IPS DF 4.7 (cell line): ENCODE measurements around the gene ZP1.

Experiments used
- DNase-seq: peaks from one replicate; pipeline ENCODE4 v3.0.0-alpha.2; 2013; ENCODE audit warnings: low spot score; ENCODE audit errors: extremely low read depth

Gene ZP1

DNA sequence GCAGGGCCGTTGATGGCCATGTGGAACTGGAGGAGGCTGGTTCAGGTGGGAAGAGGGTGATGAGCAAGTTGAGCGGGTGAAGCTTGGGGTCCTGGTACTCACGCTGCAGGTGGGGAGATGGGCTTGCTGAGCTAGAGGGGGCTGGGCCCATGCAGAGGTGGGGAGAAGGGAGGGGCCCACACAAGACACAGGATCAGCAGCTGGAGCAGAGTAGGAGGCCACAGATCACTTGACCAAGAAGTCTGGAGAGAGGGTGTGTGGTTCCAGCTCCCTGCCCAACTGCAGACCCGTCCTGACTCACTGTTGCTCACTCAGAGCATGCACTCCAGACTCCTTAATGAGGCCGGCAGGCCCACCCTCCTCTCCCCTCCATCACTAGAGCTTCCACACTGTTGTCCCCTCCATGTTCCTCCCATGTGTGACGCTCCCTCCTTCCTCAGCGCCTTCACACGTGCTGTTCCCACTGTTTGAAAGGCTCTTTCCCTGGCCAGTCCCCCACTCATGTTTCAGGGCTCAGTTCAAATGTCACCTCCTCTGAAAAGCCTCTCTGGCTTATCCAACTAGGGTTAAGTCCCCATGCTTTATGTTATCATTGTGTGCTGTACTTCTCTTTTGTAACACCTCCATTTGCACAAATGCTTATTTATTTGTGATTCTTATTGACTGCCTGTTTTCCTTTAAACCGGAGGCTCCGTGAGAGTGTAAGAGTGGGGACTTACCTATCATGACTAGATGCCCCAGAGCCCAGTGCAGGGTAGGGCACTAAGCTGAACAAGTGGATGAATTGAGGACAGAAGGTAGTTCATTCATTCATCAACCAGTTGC, 23.1 kb upstream of the ZP1 start:
- no peak for DNase-seq

DNA sequence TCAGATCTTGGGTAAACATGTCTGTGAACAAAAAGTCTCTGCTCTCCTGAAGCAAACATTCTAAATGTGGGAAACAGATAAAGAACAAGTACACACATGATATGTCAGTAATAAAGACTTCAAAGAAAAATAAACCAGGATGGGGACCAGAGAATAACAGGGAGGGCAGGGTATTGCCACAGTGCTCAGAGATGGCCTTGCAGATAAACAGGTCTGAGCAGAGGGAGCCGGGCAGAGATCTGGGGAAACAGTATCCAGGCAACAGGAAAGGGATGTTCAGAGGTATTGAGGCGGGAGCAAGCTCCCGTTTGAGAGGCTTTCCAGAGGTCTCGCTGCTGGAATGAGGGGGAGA, 22.5 kb upstream of the ZP1 start:
- DNase-seq, result no peak

DNA sequence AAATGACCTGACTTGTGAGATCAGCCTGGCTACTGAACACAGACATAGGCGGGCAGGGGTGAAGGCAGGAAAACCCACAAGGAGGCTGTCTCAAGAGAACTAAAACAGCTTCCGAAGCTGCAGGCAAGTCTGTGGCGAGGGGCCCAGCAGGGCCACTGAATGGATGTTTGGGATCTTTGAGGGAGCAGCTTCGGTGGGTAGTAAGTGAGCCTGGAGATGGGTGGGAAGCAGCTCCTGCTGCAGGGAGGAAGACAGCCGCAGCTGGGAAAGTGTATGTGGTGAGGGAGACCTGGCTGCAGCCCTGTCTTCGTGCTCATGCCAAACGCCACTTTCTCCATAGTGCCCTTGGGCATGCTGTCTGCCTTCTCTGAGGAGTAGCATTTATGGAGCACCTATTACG, 22.0 kb upstream of the ZP1 start:
- no peak for DNase-seq

DNA sequence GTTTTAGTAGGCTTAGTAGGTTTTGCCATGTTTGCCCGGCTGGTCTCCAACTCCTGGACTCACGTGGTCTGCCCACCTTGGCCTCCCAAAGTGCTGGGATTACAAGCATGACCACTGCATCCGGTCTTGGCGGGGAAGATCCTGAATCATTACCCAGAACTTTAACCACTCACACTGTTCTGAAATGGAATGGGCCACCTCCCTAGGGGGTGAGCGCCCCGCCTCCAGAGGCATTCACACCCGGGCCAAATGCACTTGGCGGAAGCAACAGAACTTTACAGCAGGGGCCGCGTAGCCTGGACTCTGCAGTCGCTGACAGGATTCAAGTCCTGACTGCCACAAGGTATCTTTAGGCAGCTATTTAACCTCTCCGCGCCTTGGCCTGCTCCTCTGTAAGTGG, 20.1 kb upstream of the ZP1 start:
- DNase-seq, result no peak

DNA sequence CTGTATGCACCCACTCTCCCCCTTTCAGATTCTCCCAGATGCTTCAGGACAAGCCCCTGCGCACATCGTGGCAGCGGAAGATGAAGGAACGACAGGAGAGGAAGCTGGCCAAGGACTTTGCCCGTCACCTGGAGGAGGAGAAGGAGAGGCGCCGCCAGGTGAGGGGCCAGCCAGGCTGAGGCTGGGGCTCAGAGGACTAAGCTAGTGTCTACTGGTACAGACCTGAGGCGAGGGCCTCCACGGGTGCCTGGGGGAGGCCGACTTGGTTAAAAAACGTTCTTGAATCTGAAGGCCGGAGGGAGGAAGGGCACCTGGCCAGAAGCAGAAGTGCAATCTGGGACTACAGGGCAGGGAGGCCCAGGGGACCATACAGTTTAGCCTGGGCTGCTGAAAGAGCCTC, 19.4 kb upstream of the ZP1 start:
- no peak for DNase-seq

DNA sequence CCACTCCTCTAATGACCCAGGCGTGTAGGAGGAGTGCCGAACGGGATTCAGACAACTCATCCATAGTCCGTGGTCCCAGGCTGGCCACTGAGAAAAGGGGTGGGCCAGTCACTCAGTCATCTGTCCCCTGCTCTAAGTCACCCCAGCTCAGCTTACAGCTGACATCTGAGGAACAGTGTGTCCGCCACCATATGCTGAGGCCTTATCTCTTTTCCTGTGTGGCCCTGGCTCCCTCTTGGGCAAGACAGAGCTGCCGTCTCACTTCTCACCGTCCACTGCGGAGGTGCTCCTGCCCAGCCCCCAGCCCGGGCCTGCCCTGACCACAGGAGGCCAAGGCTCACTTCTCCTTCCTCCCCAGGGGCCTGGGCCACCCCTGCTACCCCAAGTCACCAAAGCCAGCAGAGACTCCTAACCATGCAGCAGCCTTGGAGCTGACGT, 18.6 kb upstream of the ZP1 start:
- no peak for DNase-seq

DNA sequence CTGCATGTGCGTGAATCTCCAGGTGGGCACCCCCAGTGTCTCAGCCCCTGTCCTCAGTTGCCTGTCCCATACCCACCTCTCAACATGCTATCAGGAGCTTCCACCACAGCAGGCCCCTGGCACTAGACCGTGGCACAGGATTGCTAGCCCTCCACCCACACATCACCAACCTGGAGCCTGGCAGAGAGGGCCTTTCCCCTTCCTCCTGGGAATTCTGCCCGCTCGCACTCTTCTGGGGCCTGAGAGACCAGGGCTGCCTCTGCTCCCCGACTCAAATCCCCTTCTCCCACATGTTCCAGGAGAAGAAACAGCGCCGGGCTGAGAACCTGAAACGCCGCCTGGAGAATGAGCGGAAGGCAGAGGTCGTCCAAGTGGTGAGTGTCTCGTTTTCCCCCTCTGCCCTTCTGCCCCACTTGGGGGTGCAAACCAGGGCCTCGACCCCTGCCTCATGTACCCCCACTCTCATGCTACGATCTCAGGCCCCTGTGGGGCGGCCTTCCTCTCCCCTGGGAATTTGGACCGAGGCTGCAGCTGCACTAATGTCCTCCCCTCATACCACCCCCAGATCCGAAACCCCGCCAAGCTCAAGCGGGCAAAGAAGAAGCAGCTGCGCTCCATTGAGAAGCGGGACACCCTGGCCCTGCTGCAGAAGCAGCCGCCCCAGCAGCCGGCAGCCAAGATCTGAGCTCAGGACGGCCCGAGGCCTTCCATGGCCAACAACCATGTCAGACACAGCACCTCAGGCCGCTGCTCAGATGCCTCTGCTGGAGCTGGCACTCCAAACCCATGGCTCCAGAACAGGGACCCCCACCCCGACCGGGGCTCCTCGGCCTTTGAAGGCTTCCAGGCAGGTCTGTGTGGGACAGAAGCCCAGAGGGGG, 17.5 kb upstream of the ZP1 start:
- DNase-seq, result no peak

DNA sequence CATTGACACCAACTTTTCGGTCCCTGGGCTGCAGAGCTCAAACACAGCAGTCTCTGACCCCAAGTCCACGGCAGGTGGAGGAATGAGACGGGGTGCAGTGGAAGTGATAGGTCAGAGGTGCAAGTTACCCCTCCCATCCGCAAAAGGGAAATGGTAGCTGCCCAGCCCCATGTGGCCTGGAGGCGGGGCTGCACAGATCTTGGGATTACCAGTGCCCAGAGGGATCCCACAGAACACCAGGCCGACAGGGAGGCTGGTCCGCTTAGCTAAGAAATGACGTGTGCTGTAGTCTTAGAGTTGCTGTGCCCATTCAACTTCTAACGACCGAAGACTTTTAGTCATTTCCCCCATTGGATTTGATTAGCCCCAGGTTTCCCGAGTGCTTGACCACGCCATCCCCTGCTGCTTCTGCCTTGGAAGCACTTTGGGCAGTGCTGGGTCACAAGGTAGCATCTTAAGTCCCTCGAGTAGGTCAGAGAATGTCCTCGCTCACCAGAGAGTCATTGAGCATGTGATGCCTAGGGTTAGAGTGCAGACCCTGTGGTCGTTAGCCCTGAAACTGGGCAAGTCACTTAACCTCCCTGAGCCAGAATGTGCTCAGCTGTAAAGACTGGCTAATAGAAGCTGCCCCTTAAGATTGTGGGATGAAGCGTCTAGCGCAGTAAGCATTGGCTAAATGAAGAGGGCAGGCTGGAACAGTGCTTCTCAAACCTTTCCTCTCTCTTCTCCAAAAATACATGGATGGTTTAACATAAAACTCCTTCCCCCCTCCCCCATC, 15.8 kb upstream of the ZP1 start:
- no peak for DNase-seq

DNA sequence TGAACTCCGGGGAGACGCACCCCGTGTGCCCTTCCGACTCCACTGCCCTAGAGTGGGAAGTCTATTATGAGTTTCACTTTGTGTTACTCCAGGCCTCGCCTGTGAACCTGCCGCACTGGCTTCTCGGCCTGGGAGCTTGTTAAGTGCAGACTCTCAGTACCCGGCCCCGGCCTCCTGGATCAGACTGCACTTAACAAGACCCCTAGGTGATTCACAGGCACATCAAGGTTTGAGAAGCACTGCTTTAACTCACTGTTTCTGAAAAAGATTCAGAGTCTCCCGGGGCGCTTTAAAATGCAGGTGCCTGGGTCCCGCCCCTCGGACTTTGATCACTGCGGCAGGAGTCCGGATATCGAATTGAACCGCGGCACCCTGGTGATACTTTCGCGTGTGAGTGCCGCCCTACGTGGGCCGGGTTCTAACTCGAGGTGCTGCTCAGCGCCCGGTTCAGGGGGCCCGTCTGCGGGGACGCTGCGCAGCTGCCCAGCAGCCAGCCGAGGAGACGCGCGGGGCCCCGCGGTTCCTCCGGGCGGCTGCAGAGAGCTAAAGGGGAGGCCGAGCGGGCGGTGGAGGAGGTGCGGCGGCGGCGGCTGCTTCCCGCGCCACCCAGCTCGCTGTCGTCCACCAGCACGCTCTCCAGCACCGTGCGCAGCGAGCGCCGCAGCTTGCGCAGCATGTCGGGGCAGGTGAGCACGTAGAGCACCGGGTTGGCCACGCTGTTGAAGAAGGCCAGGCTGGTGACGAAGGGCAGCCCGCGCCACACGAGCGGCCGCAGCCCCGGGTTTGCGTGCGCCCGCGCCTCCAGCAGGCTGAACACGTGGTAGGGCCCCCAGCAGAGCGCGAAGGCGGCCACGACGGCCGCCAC, 15.0 kb upstream of the ZP1 start:
- no peak for DNase-seq

DNA sequence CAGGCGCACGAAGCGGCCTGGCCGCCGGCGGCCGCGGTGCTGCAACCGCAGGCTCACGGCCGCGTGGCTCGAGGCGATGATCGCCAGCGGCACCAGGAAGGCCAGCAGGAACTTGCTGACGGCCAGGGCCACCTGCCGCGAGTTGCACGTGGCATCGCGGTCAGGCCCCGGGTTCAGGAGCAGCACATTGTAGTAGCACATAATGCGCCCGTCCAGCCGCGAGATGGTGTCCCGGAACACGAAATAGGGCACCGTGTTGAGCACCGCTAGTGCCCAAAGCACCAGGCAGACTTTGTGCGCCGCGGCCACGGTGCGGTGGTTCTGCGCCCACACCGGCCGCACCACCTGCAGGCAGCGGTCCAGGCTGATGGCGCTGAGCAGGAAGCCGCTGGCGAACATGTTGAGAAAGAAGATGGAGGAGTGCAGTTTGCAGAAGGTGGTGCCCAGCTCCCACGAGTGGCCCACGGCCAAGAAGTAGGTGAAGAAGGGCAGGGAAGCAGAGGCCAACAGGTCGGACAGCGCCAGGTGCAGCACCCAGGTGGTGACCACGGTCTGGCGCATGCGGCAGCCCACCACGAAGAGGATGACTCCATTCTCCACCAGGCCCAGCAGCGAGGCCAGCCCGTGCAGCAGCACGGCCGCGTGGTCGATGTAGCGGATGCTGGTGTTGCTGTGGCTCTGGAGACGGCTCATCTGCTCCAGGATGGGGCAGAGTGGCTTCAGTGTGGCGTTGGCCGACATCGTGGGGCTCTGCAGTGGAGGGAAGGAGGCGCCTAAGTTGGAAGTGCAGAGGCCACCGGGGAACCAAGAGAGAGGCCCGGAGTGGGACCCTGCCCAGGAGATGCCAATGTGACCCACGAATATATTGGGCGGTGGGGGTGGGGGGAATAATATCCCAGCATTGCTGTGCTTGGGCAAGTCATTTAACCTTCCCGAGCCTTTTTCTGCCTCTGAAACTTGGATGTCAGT, 14.1 kb upstream of the ZP1 start:
- no peak for DNase-seq

DNA sequence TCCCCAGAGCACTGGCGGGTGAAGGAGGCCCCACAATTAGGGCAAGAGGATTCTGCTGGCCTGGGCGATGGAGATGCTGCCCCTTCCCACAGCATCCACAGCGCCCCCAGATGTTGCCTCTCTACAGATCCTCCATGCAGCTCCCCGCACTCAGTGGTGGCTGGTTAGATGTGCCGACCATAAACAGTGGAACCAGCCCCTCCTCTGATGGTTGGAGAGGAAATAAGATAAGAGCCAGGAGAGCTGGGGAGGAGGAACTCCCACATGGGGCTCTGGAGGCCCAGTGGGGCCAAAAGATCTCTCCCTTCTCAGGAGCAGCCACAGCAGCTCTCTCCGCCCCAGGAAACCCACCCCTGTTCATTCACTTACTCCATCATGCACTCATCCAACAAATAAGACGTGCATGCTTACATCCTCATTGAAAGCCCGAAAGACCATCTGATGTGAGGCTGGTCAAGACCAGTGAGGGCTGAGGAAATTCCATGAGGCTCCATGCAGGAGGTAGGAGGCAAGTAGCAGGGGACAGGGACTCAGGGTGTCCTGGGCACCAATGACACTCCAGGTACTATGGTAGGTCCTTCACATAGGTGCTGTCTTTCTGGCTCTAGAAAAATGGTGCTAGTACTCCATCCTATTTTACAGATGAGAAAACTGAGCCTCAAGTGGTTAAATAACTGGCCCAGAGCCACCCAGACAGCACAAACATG, 13.0 kb upstream of the ZP1 start:
- DNase-seq, result no peak

DNA sequence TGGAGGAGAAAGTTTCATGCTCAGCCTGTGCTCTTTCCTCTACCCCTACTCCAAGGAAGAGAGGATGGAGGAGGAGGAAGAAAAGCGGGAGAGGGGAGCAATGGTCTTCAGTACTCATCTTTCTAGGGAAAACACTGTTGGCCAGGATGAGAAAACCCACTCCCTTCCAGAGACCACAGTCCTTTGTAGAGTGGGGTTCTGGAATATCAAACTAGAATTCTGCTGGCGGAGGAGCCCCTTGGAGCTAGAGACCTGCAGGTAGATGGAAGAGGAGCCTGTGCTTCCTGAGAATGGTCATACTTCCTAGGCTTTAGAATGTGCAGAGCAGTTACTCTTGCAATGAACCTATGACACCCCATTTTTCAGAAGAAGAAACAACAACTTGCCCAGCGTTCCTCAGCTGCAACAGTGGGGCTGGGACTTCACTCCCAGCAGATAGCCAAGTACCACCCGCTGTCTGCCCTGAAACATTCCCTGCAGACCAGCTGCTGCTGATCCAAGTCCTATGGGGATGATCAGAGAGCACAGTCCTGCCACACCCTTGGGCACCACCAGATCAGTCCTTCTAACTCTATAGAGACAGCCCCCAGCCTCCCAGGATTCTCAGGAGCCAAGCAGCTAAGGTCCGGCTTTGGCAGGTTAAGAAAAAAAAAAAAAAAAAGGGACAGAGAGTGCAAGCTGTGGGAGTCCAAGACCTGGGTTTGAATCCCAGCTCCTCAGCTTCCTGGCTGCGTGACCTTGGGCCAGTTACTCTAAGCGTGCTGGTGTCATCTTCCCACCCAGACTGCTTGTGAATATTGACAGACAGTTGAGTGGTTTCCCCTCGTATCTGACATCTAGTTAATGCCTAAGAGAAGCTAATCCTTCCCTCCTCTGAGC, 12.3 kb upstream of the ZP1 start:
- DNase-seq, result no peak

DNA sequence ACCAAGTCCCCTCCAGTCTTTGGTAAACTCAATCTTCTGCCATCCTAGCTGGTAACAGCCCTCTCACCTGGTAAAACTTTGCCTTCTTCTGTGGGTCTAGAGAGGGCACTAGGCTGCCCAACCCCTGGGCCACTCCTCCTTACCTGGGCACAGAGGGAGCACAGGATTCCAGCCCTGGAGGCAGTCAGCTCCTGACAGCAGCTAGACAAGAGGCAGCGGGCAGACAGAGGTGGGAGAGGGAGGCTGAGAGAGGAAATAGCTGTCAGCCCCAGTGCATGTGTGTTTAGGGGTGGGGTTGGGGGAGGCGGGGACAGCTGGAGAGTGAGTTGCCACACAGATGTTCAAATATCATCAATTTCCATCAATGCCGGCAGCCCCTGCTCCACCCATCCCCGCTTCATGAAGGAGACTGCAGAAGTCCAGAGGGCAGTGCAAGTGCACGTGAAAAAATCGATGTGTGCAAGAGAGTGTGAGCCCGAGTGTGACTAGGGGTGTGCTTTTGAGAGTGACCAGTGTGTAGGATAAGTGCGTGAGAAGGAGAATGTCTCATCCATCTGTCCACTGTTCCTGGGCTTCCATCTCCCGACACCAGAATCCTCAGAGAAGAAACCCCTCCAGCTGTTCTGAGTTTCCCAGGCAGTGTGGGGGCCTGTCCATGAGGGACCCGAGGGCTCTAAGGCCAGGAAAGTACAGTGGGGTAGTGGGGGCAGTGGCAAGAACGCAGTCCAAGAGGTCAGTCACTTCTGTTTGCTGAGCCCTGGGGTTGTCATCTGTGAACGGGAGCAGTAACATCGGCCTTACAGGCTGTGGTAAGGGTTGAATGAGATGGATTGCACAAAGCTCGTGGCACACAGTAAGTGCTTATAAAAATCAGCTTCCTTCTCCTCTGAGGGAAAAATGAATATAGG, 11.4 kb upstream of the ZP1 start, which contains the start of gene PTGDR2:
PTGDR2 (minus strand) TSS at position 225 of the 908 bp plus-strand sequence. CDS start 2,228 bp downstream, outside the sequence.
- DNase-seq, result no peak

DNA sequence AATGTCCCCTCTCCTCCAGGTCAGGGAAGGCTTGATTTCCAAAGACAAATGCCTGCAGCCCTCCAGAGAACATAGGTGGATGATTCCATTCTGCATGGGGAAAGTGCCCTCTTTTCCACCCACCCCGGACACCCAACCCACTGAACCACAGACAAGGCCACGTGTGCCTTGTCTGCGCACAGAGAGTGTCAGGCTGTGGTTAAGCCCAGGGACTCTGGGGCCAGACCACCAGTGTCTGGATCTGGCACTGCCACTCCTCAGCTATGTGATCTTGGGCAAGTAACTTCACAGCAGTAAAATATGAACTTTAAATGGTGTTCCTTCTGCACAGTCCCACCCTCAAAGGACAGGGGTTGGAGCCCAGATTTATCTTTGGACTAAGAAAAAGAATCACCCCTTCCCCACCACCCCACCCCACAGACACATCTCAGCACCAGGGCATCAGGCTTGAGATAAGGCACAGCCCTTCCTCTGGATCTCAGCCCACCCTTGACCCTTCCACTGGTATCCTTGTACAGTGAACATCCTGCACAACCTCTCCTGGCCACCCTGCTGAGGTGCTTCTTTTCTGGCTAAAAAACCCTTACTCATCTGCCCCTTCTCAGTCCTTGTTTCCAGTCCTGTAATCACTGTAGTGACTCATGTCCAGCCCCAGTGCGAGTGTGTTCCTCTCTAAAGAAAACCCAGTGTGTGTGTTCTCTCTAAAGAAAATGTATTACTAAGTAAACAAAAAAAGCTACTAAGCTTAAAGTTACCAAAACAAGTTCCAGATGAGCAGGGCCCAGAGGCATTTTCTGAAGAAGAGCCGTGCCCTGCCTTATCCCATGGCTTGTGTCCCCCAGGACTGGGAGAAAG, 9.7 kb upstream of the ZP1 start:
- no peak for DNase-seq

DNA sequence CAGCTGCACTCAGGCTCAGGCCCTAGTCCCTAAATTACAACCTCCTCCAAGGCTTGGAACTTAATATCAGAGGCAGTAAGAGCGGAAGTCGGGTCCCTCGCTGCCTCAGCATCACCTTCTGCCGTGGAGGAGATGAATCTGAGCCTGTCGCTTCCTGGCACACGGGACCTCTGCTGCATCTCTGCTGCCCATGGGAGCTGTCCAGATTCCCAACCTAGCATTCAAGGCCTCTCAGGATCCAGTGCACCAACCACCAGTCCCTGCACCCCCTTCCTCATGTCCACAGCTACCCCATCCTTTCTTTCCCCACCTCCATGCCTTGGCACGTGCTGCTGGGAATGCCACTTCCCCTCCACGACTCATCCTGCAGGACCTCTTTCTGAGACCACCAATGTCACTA, 9.1 kb upstream of the ZP1 start:
- DNase-seq, result no peak
